ENCODE results near the gene SPTBN4.

DNA sequence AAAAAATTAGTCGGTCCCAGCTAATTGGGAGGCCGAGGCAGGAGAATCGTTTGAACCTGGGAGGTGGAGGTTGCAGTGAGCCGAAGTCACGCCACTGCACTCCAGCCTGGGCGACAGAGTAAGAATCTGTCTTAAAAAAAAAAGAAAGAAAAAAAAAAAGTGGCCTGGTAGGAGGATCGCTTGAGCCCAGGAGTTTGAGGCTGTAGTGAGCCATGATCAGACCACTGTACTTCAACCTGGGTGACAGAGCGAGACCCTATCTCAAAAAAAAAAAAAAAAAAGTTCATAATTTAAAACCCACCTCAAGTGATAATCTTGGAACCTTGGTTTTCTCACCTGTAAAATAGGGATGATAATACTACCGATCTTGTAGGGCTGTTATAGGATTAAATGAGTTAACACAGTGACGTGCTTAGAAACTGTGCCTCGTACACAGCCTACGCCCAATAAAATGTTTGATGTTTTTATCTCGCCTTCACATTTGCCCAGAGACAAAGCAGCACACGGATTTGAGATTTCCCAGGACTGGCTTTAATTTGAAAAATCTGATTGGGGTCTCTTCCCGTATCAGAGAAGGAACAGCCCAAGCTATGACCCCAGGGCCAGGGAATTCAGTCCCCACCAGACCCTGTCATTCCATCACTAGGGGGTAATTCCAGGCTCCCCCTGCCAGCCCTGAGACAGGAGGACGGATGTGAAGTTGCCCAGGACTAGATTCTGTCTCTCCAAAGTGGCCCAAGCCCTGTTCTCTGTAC, 44.6 kb upstream of the SPTBN4 start:
- TF ChIP-seq, protein P1, sequence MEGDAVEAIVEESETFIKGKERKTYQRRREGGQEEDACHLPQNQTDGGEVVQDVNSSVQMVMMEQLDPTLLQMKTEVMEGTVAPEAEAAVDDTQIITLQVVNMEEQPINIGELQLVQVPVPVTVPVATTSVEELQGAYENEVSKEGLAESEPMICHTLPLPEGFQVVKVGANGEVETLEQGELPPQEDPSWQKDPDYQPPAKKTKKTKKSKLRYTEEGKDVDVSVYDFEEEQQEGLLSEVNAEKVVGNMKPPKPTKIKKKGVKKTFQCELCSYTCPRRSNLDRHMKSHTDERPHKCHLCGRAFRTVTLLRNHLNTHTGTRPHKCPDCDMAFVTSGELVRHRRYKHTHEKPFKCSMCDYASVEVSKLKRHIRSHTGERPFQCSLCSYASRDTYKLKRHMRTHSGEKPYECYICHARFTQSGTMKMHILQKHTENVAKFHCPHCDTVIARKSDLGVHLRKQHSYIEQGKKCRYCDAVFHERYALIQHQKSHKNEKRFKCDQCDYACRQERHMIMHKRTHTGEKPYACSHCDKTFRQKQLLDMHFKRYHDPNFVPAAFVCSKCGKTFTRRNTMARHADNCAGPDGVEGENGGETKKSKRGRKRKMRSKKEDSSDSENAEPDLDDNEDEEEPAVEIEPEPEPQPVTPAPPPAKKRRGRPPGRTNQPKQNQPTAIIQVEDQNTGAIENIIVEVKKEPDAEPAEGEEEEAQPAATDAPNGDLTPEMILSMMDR (IDR thresholded peaks at IDR 0.05), result no peak
- TF ChIP-seq EZH2 (IDR thresholded peaks at IDR 0.05; ENCODE audit: borderline replicate concordance, insufficient read depth, low read depth, low read length, poor library complexity, severe bottlenecking), result no peak

Measured in B cell (primary cell).